ENCODE measurements around the gene RFC1.
"Not testable (repeated sequence)": the region's sequence is repeated elsewhere in the genome, so short reads cannot be mapped to it uniquely, and the experiment has no call there.

The RFC1 gene, protein sequence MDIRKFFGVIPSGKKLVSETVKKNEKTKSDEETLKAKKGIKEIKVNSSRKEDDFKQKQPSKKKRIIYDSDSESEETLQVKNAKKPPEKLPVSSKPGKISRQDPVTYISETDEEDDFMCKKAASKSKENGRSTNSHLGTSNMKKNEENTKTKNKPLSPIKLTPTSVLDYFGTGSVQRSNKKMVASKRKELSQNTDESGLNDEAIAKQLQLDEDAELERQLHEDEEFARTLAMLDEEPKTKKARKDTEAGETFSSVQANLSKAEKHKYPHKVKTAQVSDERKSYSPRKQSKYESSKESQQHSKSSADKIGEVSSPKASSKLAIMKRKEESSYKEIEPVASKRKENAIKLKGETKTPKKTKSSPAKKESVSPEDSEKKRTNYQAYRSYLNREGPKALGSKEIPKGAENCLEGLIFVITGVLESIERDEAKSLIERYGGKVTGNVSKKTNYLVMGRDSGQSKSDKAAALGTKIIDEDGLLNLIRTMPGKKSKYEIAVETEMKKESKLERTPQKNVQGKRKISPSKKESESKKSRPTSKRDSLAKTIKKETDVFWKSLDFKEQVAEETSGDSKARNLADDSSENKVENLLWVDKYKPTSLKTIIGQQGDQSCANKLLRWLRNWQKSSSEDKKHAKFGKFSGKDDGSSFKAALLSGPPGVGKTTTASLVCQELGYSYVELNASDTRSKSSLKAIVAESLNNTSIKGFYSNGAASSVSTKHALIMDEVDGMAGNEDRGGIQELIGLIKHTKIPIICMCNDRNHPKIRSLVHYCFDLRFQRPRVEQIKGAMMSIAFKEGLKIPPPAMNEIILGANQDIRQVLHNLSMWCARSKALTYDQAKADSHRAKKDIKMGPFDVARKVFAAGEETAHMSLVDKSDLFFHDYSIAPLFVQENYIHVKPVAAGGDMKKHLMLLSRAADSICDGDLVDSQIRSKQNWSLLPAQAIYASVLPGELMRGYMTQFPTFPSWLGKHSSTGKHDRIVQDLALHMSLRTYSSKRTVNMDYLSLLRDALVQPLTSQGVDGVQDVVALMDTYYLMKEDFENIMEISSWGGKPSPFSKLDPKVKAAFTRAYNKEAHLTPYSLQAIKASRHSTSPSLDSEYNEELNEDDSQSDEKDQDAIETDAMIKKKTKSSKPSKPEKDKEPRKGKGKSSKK
- total RNA-seq: 139 to 174 (median 155) reads per million in 4 experiments

DNA sequence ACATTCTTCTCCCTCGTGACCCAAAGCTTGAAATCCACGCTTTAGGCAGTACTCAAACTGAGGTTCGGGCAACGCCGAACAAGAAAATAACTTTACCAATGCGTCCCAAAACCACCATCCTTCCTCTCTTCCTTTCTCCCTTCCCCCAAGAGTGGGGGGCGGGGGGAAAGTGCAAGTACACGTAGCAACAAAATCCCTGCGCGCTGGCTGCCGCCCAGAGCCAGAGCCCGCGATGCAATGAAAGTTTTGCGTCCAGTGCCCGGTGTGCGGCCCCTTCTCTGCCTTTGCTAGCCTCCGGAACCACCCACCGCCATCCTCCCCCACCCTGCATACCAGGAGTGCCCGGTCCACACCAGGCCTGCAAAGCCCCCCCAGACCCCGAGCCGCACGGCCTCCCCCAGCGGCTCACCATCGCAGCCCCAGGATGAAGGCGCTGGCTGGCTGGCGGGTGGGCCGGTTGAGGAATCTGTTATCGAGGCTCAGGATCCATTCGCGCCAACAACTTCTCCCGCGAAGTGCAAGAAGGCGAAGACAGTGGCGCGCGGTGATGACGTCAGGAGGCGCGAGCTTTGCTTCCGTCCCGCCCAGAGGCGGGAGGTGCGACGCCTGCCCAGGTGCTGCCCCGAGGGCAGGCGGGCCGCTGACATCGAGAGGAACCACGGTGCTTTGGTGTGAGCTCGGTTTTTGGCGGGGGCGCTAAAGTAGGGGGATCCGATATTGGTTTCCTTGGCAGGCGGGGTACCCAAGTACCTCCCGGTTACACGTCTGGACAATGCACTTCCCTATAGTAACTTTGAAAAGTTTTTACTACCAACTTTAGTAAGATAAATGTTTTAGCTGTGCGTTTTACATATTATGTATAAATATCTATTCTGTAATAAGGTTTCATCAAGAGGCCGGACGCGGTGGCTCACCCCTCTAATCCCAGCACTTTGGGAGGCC, at the start of gene RFC1:
TSS of gene RFC1 (minus strand) at position 533 of the 942 bp plus-strand sequence. CDS start at position 412, 121 bp downstream.
- DNase-seq: peak; percentile 88

DNA sequence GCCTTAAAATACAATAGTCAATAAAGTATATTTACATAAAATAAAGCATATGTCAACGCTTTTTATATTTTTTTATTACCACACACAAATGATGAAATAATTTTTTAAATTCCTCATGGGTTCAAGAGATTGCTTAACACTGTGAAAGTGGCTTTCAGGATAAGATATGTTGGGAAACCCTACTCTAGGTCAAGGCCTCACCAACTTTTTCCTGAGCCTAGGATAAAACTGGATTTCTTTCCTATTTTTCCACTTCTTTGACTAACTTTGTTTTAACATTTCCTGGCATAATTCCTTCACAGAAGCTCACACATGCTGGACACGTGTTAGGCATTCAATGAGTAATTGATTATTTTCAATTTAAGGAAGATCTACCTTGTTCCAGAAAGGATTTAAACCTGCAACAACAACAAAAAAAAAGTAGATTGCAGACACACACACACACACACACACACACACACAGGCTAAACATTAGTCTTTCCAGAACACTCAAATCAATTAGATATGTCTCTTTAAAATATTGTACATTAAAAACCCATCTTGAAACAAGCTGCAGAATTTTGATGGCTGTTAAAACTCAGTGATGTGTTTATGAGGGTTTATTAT, 49.6 kb upstream of the RFC1 start:
- no peak for DNase-seq

DNA sequence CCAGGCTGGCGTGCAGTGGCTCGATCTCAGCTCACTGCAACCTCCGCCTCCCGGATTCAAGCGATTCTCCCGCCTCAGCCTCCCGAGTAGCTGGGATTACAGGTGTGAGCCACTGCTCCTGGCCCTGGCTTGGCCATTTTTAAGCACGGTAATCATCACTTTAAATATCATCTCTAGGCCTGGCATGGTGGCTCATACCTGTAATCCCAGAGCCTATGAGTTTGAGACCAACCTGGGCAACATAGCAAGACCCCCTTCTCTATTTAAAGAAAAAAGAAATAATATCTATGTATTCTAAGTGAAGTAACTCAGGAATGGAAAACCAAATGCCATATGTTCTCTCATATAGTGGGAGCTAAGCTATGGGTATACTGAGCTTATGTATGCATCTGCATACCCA, 45.4 kb upstream of the RFC1 start:
- not testable (repeated sequence) for DNase-seq

DNA sequence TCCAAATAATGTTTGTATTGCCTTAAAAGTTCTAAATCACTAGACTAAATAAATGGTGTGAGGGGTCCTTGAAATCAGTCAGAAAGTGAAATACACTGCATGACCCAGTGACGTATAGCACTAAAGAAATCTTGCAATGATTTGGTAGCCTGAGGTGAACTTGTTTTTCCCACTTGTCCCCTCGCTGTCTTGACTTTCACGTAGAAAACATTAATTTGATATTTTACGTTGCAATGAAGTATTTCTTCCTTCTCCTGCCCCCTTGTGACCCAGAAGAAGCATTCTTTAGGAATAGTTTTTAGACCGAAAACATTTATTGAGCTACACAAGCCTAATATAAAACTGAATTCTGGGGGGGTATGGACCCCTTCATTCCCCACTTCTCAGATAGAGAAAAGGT, 44.3 kb upstream of the RFC1 start:
- no peak for DNase-seq

DNA sequence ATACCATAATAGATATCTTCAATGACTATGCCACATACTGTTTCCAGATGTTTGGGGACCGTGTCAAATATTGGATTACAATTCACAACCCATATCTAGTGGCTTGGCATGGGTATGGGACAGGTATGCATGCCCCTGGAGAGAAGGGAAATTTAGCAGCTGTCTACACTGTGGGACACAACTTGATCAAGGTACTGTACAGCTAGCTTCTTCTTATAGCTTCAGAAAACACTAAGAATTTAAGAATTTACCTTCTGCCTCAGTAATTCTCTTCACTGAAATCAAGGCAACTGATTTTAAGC, 41.4 kb upstream of the RFC1 start:
- no peak for DNase-seq

DNA sequence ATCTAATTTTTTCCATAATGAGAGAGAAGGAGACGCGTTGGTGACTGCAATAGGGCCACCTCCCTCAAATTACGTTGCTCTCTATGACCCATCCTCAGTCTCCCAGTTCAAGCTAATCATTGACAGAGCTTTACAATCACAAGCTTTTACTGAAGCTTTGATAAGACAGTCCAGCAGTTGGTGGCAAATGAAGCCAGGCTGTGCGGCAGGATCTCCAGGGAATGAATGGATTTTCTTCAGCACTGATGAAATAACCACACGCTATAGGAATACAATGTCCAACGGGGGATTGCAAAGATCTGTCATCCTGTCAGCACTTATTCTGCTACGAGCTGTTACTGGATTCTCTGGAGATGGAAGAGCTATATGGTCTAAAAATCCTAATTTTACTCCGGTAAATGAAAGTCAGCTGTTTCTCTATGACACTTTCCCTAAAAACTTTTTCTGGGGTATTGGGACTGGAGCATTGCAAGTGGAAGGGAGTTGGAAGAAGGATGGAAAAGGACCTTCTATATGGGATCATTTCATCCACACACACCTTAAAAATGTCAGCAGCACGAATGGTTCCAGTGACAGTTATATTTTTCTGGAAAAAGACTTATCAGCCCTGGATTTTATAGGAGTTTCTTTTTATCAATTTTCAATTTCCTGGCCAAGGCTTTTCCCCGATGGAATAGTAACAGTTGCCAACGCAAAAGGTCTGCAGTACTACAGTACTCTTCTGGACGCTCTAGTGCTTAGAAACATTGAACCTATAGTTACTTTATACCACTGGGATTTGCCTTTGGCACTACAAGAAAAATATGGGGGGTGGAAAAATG, 40.8 kb upstream of the RFC1 start, which contains the start of gene KLB:
TSS of gene KLB (plus strand) at position 168 of the 821 bp plus-strand sequence. CDS start at position 188, 20 bp downstream.
- no peak for DNase-seq

DNA sequence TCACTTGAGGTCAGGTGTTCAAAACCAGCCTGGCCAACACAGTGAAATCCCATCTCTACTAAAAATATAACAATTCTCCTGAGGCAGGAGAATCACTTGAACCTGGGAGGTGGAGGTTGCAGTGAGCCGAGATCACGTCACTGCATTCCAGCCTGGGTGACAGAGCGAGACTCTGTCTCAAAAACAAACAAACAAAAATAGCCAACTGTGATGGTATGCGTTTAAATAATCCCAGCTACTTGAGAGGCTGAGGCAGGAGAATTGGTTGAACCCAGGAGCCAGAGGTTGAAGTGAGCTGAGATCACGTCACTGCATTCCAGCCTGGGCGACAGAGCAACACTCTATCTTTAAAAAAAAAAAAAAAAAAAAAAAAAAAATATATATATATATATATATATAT, 35.5 kb upstream of the RFC1 start:
- not testable (repeated sequence) for DNase-seq

DNA sequence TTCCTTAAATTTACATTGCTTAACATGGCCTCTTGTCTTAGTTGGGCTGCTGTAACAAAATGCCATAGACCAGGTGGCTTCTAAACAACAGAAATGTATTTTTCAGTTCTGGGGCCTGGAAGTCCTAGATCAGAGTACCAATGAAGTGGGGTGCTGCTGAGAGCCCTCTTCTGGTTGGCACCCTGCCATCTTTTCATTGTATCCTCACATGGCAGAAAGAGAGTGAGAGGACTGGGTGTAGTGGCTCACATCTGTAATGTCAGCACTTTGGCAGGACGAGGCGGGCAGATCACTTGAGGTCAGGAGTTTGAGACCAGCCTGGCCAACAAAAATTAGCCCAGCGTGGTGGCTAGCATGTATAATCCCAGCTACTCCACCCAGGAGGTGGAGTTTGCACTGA, 28.5 kb upstream of the RFC1 start:
- DNase-seq: no peak

DNA sequence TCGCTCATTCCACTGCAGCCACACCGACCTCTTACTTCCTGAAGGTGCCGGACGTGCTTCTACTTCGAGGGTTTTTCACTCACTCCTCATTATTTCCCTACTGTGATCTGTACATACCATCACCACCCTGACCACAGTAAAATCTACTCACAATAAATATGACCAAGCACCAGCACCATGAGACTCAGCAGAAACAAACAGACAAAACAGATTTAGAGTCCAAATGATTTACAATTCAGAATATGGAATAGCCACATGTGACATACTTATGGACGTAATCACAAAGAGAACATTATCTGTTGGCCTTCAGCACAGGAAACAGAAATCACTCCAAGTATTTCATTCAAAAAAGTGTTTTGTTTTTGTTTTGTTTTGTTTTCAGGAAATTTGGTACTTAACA, 24.4 kb upstream of the RFC1 start:
- no peak for DNase-seq

DNA sequence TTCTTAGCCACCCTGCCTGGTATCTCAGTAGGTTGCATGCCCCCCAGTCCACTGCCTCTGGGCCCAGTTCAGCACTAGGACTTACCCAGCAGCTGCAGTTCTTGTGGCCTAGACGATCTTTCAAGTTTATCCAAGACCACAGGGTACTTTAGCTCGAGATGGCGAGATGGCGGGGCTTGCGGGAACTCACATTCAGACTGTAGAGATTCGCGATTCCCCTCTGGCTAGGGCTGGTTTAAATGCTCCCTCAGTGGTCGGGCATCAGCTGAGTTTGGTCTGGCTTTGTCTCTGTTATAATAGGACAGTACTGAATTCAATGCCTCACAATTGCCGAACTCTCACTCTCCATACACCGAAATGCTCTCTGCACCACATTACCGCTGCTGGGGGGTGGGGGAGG, 18.4 kb upstream of the RFC1 start:
- no peak for DNase-seq

DNA sequence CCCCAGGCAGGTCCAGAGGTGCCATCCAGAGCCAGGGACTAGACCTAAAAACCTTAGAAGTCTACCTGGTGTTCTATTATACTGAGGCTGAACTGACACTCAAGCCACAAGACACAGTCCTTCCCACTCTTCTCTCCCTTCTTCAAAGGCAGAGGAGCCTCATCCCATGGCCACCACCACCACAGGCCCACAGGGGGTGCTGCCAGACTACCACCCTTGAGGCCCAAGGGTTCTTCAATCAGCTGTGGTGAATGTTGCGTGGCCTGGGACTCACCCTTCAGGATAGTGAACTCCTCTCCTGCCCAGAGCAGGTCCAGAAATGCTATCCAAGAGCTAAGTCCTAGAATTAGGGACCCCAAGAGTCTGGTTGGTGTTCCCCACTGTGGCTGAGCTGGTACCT, 17.5 kb upstream of the RFC1 start:
- no peak for DNase-seq

DNA sequence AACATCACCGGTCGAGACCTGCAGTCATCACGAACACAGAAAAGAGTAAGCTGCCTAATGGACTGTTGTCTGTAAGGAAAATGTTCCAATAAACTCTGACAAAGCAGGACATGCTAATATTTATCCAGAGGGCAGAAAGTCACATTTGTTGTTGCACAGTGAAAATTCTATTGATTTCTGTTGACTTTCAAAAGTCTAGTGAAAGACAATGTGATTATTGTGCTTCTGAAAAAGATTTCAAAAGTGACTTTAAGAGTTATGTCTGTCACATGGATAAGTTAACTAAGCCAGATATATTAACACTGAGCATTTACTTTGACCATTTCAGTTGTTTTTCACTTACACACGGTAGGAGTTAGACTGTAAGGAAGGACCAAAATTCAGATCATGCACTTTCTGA, 9.3 kb upstream of the RFC1 start:
- DNase-seq: no peak

DNA sequence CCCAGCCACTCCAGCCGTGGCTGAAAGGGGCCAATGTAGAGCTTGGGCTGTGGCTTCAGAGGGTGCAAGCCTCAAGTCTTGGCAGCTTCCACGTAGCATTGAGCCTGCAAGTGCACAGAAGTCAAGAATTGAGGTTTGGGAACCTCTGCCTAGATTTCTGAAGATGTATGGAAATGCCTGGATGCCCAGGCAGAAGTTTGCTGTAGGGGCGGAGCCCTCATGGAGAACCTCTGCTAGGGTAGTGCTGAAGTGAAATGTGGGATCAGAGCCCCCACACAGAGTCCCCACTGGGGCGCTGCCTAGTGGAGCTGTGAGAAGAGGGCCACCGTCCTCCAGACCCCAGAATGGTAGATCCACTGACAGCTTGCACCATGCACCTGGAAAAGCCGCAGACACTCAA, 5.0 kb upstream of the RFC1 start:
- DNase-seq: not testable (repeated sequence)

DNA sequence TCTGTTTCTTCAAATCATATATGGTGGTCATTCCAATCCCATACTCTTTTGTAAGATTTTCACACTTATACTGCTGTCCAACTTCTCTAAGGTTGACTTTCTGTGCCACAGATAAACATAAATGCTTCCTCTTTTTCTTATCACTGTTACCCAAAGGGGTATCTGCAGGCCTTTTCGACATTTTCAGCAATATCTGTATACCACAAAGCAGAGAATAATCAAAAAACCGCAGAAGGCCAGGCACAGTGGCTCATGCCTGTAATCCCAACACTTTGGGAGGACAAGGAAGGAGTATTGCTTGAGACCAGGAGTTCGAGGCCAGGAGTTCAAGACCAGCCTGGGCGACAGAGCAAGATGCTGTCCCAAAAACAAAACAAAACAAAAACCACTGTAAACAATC, 3.1 kb upstream of the RFC1 start:
- no peak for DNase-seq

DNA sequence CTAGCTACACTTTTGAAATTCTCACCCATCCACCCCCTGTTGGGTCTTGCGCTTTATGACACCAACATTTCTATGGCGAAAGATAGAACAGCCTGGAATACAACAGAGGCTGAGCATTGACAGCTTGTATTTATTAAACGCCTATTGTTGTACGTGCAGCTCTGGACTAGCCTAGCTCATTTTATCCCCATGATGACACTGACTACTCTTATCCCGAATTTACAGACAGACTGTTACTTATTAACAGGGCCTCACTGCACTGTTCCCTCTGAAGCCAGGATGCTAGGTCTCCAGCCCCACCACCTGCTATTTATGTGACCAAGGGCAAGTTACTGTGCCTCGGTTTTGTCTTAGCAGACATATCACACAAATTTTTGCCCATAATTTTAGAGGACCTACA, 1.0 kb upstream of the RFC1 start:
- DNase-seq: no peak

DNA sequence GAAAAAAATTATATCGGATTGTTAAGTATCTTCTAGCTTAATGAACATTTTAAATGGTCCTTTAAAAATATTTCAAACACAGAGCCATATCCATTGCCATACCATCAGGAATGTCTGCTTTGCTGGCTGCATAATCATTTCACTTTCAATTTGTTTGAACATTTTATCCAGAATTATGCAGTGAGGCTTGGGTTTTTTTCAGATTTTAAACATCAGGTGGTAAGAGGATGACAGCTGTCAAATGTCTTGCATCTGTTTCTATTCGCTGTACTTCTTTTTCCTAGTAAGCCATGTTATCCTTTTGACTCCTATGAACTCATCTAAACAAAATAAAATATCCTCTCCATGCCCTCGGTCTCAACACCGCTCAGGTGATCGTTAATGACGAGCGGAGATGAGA, 802 bp downstream of the RFC1 start:
- DNase-seq: no peak

DNA sequence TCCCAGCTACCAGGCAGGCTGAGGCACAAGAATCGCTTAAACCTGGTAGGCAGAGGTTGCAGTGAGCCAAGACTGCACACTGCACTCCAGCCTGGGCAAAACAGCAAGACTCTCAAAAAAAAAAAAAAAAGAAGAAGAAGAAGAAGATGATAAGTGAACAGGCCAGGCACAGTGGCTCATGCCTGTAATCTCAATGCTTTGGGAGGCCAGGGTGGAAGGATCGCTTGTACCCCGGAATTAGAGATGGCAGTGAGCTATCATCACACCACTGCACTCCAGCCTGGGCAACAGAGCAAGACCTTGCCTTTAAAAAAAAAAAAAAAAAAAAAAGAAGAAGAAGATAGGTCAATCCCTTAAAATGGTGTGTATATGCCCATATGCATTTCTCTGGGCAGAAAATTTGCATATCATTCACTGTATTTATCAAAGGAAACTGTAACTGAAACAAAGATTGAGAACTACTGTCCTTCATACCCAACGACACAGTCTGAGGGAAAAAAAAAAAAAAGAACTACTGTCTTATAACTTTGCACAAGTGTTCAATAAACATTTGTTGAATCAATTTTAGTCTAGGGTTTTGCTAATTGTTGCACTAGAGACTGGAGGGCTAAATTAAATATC, 2.3 kb downstream of the RFC1 start:
- DNase-seq: no peak

DNA sequence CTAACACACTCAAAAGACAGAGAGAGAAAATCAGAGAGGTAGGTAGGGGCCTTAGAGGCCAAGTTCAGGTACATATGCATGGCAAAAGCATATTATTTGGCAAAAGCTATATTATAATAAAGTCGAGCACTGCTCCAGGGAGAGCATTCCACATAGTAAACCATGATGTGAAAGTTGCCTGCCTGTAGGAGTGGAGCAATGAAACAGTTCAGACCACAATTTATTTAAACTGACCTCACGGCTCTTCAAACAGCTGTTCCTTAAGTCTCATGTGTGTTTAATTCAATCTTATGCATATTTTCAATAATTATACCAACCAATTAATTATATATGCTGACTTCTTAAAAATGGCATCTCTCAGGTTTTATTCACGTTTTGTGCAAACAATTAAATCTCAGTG, 3.3 kb downstream of the RFC1 start:
- DNase-seq: no peak

DNA sequence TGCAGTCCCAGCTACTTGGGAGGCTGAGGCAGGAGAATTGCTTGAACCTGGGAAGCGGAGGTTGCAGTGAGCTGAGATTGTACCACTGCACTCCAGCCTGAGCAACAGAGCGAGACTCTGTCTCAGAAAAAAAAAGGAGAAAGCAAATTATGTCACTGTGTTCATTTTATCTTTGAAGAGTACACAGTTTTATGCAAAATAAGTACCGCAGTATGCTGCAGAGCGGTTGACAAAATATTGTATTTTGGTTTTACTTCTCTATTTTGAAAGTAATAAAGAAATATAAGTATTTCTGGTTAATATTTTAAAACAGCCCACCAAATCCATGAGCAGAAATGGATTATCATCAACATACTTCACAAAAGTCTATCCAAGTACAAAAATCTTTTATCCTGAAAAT, 5.6 kb downstream of the RFC1 start:
- not testable (repeated sequence) for DNase-seq

DNA sequence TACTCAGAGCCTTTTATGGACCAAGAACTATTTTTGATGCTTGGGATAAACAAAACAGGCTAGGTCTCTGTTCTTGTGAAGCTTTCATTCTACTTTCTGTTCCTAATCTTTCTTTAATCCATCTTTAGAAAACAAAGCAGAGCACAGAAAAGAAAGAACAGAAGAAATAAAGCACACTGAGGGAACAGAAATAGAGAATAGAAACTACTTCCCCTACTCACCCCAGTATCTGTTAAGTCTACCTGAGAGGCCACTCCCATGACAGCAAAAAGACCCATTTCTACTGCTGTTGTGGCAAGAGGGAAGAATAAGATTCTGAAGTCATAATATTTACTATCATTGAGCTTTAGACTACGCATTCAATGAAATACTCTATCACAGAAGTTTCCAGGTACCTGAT, 9.2 kb downstream of the RFC1 start:
- no peak for DNase-seq

DNA sequence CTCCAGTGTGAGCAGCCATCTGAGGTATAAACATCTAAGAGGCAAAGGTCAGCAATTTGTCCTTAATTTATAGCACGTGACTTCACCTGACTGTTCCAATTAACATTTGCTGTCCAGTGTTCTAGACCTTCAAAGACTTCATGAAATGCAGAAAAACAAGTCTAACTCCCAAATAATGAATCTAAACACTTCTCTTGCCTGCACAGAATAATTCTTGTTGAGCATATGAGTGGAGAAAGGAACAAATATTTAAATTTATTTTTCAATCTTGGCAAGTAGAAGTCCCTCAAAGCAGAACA, 12.0 kb downstream of the RFC1 start:
- no peak for DNase-seq

Measured in effector CD8-positive, alpha-beta T cell (primary cell).